CD4-positive, alpha-beta T cell treated with Interleukin-6 at 100 ng/mL for 8 hours (primary cell): ENCODE data around the gene CBFB.
"Not testable (repeated sequence)": the region's sequence is repeated elsewhere in the genome, so short reads cannot be mapped to it uniquely, and the experiment has no call there.

Experiments used
- DNase-seq: peaks from one replicate; pipeline ENCODE4 v3.0.0-alpha.2; 2020; ENCODE audit warnings: mixed read lengths, low spot score

The CBFB gene

DNA sequence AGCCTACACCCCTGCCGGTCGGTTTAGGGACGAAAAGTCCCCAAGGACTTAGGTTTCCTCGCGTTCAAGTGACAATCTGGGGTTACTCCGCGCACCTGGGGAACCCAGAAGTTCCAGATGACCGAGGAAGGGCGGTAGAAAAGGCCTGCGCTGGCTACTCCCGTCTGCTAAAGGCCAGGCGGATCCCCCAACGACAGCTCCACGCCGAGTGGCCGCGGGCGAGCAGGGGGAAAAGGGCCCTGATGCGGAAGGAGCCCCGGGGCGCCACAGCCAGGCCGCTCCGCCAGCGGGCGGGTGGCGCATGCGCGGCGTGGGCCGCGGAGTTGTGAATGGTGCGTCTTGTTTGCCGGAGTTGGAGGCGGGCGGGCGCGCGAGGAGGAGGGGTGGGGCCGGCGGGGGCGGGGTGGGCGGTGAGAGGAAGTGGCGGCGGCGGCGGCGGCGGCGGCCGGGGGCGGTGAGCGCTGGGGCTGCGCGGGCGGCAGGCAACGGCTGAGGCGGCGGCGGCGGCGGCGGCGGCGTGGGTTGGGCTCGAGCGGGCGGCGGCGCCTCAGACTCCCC lies at the start of gene CBFB:
Gene CBFB (plus strand): TSS at position 454 of the 558 bp plus-strand sequence. CDS start 259 bp downstream, outside the sequence.
- peak; percentile 95 for DNase-seq

DNA sequence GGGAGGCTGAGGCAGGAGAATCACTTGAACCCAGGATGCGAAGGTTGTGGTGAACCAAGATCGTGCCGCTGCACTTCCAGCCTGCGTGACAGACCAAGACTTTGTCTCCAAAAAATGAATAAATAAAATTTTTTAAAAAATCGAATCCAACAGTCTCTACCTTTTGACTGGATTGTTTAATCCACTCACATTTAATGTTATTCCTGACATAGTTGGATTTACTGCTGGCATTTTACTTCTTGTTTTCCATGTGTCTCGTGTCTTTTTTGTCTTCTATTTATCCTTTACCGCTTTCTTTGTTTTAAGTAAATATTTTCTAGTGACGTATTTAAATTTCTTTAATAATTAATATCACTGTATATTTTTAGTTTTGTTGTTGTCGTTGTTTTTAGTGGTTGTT lies 45.9 kb upstream of the CBFB start:
- DNase-seq = no peak

DNA sequence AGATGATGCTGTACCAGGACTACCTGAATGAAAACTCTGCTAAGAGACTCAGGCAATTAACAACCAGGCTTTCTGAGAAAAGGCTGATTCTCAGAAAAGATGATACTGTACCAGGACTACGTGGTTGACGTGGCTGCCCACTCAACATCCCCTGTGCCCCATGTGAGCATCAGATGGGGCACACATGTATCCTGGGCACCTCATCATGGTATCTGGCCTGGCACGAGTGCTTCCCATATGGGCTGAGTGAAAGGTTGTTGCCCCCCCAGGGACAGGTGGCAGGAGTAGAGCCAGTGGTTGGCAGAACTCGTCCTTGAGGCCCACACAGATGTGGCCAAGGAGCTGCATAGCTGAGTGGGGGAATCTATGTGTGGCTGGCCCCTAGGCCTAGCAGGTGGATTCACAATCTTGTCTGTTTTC lies 44.0 kb upstream of the CBFB start:
- no peak for DNase-seq

DNA sequence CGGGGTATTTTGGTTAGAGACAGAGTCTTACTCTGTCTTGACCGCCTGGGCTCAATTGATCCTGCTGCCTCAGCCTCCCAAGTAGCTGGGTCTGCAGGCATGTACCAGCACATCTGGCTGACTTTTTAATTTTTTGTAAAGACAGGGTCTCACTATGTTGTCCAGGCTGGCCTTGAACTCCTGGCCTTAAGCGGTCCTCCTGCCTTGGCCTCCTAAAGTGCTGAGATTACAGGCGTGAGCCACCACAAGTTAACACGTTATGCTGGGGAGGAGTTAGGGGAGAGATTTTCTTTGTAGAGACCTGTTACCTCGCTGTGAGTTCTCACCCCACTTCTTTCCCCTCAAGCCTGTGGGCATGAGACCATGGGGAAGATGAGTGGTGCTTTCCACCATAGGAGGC lies 42.4 kb upstream of the CBFB start:
- DNase-seq = no peak

DNA sequence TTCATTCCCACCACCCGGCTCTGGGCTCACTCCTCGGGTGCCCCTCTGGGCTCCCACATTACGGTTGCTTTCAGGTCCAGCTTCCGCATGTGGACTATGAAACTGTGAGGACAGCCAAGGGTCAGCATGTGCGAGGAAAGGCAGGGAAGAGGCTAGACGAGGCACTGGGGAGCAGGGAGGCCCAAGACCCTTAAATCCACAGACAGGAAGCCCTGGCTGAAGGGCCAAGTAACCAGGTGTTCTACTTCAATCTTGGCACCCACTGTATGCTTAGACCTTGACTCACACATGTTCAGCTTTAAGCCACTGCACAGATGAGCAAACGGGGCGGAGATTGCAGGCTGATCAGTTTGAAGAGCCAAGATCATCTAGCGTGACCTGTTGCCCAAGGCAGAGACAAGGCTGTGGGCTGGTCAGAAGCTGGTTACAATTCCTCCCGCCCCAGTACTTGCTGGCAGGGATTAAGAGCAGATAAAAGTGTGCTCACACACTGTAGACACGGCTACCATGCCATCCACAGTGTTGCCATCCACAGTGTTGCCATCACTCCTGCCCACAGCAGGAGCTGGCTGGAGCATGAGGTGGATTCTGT lies 40.7 kb upstream of the CBFB start, which contains the start of gene CES4A:
Gene CES4A (plus strand): TSS at position 393 of the 592 bp plus-strand sequence. CDS start 184 bp downstream, at position 577.
- no peak for DNase-seq

DNA sequence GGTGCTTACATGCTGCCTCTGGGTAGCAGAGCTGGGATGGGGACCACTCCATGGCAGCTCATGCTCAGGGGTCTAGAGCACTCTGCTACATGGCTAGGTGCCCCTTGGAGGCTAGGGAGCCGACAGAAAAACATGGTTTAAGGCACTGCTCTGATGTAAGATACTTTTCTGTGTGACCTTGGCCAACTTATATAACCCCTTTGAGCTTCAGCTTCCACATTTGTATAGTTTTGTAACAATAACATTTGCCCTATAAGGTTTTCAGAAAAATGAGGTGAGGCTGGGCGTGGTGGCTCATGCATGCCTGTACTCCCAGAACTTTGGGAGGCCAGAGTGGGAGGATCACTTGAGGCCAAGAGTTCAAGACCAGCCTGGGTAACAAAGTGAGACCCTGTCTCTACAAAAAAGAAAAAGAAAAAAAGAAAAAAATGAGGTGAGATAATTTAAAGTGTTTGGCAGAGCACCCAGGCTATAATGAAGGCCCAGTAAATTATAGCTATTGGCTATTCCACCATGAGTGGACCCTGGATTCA lies 37.3 kb upstream of the CBFB start:
- no peak for DNase-seq

DNA sequence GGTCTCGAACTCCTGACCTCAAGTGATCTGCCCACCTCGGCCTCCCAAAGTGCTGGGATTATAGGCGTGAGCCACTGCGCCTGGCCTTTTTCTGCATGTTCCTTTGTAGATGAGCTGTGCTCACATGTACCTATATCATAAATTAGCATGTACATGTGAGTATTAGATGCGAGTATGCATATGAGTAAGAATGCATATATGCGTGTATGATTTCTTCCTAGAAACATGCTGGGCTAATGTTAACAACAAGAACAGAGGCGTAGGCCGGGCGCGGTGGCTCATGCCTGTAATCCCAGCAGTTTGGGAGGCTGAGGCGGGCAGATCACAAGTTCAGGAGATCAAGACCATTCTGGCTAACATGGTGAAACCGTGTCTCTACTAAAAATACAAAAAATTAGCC lies 35.4 kb upstream of the CBFB start:
- not testable (repeated sequence) for DNase-seq

DNA sequence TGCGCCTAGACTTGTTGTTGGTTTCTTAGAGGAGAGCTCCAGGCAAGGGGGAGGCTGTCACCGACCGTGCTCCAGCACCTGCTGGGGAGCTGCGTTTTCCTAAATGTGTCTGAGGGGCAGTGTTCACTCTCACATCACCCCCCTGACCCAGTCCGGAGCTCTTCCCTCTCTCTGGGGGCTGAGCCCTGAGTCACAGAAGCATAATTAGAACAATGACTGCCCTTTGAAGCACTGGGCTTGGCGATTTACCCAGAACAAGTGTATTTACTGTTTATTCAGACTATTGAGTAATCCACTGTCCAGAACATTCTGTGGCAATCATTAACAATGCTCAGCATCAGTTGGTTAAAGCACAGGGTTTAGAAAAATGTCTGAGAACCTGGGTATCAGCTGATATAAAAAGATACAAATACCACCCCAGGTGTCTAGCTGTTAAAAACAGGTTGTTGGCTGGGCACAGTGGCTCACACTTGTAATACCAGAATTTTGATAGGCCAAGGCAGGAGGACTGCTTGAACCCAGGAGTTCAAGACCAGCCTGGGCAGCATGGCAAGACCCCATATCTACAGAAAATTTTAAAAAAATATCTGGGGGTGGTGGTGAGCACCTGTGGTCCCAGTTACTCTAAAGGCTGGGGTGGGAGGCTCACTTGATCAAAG lies 32.5 kb upstream of the CBFB start:
- DNase-seq = no peak

DNA sequence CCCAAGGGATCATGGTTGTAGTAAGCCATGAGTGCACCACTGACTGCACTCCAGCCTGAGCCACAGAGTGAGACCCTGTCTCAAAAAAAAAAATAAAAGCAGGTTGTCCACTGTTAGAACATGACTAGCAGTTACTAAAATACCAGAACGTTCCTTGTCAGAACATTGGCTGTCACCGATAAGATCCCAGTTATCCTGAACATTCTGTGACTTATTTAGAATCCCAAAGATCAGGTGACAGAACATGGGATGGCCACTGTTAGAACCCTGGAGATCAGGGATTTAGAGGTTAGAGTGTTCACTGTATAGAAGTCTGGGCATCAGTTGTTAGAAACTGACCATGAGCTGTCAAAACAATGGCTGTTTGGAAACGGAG lies 32.0 kb upstream of the CBFB start:
- no peak for DNase-seq

DNA sequence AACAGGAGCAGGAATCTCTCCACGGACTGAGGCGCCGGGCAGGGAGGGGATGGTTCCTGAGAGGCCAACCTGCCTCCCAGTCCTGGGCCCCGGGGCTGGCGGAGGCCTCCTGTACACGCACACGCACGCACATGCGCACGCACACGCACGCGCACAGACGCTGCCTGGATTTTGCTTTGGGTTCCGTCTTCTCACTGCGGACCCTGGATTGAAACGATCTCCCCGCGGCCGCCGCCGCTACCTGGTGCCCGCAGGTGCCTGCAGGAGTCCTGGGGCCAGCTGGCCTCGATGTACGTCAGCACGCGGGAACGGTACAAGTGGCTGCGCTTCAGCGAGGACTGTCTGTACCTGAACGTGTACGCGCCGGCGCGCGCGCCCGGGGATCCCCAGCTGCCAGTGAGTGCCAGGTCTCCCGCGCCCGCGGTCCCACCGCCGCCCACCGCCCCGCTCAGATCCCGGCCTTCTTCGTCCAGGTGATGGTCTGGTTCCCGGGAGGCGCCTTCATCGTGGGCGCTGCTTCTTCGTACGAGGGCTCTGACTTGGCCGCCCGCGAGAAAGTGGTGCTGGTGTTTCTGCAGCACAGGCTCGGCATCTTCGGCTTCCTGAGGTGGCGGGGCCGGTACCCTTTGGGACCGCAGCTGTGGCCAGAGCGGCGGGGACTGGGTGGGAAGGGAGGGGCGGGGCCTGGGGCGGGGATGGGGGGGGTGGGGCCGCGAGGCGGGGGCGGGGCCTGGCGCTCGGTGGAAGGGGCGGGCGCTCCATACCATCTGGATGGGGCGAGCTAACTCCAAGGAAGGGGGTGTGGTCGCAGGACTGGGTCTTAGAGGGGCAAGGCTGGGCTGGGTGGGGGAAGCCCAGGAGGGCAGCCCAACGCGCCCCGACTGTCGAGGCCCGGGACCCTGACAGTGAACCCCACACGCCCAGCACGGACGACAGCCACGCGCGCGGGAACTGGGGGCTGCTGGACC lies 28.3 kb upstream of the CBFB start:
- peak; percentile 43 for DNase-seq

DNA sequence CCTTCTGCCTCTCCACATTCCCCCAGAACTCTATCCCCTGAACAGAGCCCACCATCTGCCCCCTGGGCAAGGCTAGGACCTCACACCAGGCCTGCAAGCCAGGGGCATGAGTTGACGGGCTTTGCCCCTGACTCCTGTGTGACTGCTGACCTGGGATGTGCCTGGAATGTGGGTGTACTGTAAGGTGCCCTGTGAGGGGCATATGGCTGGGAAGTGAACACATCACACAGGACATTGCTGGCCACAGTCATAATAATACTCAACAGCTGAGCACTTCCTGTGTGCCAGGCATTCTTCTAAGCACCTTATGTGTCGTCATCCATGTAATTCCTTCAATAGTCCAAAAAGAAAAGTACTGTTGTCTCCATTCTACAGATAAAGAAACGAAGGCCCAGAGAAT lies 27.2 kb upstream of the CBFB start:
- no peak for DNase-seq

DNA sequence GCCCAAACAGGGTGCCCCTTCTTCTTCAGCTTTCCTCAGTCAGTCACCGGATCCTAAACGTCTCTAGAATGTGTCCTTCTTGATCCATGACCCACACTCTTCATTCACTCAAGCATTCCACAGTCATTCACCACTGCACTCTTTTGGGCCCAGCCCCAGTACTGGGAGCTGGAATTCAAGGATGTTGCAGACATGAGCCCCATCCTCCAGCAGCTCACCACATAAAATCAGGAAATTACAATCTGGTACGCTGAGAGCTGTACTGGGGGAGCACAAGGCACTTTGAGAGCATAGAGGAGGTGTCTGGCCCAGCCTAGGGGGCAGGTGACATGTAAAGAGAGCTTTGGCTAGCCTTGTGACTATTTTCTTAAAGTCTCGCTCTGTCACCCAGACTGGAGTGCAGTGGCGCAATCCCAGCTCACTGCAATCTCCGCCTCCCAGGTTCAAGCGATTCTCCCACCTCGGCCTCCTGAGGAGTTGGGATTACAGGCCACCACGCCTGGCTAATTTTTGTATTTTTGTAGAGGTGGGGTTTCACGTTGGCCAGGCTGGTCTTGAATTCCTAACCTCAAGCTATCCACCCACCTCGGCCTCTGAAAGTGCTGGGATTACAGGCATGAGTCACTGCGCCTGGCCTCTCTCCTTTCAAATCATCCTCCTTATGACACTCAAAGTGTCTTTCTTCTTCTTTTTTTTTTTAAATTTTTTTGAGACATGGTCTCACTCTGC lies 21.9 kb upstream of the CBFB start:
- DNase-seq = no peak

DNA sequence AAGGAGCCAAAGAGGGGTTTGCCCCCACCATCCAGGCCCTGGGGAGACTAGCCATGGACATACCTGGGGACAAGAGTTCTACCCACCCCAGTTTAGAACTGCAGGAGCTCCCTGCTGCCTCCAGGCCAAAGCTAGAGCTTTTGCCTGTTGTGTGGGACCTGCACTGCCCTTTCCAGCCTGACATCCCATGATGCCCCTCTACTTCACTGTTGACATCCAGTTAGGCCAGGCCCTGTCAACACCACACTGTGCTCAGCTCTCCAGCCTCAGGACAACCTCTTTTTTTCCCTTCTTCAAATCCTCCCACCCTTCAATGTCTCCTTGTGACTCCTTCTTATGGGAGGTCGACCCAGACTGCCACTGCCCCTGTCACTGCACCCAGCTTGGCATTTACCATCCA lies 19.8 kb upstream of the CBFB start:
- DNase-seq = no peak

DNA sequence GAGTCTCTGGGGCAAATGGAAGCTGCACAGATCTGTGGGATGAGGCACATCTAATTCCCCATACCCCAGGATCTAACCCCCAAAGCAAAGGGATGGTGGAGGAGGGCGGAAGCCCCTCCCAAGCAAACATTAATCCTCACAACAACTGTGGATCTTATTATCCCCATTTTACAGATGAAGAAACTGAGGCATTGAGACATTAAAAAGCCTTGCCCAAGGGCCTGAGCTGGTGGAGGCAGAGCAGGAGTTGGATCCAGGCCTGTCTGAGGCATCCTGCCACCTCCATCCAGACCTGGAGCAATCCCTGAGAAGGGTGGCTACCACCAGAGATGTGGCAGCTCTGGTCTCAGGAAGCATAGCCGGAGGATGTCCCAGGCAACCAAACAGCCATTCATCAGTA lies 17.7 kb upstream of the CBFB start:
- DNase-seq = no peak

DNA sequence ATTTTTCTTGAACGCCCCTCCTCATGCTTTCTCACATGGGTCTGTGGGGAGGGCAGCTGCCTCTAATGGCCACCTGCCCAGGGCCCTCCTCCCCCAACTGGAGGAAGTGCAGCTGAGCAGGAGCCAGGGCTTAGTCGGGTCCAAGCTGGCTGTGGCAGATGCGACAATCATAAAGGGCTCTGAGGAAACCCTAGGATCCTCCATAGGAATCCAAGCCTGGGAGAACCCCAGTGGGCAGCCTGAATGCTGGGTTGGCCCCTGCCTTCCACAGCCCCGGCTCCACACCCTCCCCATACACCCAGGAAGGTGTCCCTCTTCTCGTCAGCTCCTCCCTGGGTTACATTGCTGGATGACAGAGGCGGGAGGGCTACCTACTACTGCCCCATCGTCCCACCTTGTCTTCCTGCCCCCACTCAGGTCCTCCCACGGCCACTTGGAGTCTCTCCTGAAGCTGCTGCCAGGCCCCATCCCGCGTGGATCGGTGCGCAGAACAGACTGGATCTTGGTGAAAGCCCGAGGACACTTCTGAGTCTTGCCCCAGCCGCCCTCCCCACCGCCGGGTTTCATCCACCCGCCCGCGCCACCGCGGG lies 15.6 kb upstream of the CBFB start:
- no peak for DNase-seq

DNA sequence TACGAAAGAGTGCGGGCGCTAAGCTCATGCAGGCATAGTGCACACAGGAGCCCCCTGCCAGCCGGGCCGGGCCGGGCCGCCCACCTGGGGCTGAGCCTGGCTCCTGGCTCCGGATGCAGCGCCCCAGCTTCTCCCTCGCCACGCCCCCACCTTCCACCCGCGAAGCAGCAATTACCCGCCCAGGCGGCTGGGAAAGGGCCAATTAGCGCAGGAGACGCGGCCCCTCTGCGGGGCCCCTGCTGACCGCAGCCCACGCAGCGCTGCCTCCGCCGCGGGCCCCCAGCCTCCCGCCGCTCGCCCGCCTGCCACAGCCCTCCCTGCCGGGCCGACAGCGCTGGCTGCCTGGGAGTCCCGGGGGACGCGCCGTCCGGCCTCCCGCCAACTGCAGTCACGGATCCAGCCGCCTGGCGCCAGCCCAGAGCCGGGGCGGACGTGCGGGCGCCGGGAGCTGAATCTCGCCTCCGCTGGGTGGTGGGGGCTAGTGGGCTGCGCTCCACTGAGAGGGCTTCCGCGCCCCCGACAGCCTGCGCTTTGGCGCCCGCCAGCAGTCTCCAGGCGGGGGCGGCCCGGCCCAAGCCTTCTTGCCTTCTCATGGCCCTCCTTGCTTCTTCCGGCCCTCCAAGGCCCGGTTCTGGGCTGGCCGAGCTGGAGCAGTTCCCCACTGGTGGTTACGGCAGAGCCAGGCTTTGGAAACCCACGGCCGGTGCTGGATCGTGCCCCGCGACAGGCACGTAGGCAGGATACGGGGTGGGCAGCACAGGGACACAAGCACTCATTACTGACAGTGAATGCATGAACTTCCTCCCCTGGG lies 14.9 kb upstream of the CBFB start:
- DNase-seq = peak; percentile 54

DNA sequence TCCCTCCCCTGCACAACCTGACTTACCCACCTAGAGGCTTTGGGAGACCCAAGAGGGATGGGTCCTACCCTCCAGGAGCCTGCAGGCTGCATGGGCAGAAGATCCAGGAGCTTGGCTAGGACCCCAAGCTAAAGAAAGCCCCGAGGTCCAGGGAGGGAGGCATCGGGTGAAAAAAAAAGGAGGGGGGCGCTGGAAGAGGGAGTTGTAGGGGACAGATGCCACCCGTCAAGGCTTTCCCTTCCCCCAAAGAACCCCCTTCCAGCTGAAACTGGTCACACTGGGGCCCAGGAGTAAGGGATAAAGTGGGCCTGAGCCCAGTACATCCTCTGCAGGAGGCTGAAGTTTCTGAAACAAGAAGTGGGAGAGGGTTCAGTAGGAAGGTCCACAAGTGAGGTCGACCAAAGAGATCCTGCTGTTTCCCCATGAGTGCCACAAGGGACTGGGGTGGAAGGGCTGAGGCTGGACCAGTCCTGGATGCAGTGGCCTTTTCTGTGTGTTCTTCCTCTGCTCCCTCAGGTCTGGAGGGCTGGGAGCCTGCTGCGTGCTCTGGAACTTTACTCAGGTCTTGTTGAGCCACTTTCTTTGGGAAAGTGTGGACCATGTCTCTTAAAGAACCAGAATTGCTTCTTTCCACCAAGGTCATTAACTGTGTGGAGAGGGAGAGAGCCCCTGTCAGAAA lies 14.2 kb upstream of the CBFB start:
- DNase-seq = no peak

DNA sequence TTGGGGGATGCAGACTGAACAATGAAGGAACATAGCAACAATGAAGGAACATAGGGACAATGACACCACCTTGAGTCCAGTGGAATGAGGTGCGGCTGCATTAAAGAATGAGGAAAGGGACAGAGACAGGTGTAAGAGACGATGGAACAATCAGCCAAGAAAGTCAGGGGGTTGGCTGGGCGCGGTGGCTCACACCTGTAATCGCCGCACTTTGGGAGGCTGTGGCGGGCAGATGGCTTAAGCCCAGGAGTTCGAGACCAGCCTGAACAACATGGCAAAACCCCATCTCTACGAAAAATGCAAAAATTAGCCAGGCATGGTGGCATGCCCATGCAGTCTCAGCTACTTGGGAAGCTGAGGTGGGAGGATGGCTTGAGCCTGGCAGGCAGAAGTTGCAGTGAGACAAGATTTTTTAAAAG lies 13.6 kb upstream of the CBFB start:
- no peak for DNase-seq

DNA sequence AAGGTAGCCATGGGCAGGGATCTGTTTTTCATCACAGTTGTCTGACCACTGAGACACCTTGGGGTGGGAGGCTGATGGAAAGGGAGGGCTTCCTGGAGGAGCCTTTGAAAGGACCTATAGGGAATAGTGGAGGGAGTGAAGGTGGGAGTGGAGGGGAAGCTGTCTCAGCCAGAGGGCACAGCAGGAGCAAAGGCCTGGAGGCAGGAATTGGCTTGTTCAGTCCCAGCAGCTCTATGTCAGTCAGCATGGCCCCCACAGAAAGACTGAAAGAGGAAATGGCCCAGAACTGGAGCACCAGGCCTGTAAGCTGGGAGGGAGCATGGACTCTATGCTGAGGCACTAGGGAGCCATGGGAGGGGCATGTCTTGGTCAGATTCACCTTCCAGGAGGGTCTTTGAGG lies 12.8 kb upstream of the CBFB start:
- DNase-seq = no peak
